PC-3 (cell line): ENCODE measurements around the gene GBA2. TPM values are rescaled to one million over a fixed set of nuclear protein-coding genes. Genes with fewer than 3 reads are reported as not detected.

ENCODE experiments used
- ATAC-seq: fragments of 200-7000 bp; cut with Tn5 transposase; 2 replicates; pipeline ENCODE4 v1.9.1; 2020; ENCODE audit warnings: mild to moderate bottlenecking, moderate library complexity
- BruUV-seq: library from RNA; stranded (reverse); fragments of 400-500 nt; replicated peaks from 2 replicates; lab custom pipeline; 2021; lab: Mats Ljungman, UMichigan
- CTCF ChIA-PET: fragments of 300-600 bp; sonication (Branson Sonifier 250); formaldehyde crosslinking; loops from one replicate; lab custom pipeline; 2022; ENCODE audit warnings: antibody characterized with exemption; lab: Charles Lee
- POLR2A ChIA-PET: fragments of 300-600 bp; sonication (Branson Sonifier 250); formaldehyde crosslinking; loops from one replicate; lab custom pipeline; 2022; ENCODE audit warnings: antibody characterized with exemption; ENCODE audit not compliant: unreplicated experiment; lab: Charles Lee
- DNase-seq: peaks from one replicate; pipeline ENCODE4 v3.0.0-alpha.2; 2015
- H2AFZ ChIP-seq: fragments of 300-600 bp; sonication (generic); 2 replicates; pipeline ENCODE4 v1.6.0; 2016; ENCODE audit warnings: antibody characterized with exemption, low read length
- H3F3A ChIP-seq: fragments of 300-600 bp; sonication (generic); one replicate; pipeline ENCODE4 v1.6.0; 2017; ENCODE audit warnings: antibody characterized with exemption, low read length, control low read depth, mild to moderate bottlenecking; ENCODE audit not compliant: unreplicated experiment
- H3K27ac ChIP-seq: fragments of 300-600 bp; sonication (generic); 2 replicates; pipeline ENCODE4 v1.5.1; 2016; ENCODE audit warnings: mild to moderate bottlenecking, low read length
- H3K27me3 ChIP-seq: fragments of 300-600 bp; sonication (generic); 2 replicates; pipeline ENCODE4 v1.6.1; 2016; ENCODE audit warnings: low read length, mixed read lengths
- H3K36me3 ChIP-seq: fragments of 300-600 bp; sonication (generic); 2 replicates; pipeline ENCODE4 v1.6.1; 2016; ENCODE audit warnings: low read depth, mixed run types, low read length, mixed read lengths
- H3K4me1 ChIP-seq: fragments of 300-600 bp; sonication (generic); 2 replicates; pipeline ENCODE4 v1.5.1; 2016; ENCODE audit warnings: low read length; ENCODE audit not compliant: insufficient read depth
- H3K4me2 ChIP-seq: fragments of 300-600 bp; sonication (generic); 2 replicates; pipeline ENCODE4 v1.6.0; 2016; ENCODE audit warnings: low read length
- H3K4me3 ChIP-seq: fragments of 300-600 bp; sonication (generic); 2 replicates; pipeline ENCODE4 v1.5.1; 2016; ENCODE audit warnings: mild to moderate bottlenecking, low read length, mixed read lengths
- H3K79me2 ChIP-seq: fragments of 300-600 bp; sonication (generic); 2 replicates; pipeline ENCODE4 v1.6.1; 2017; ENCODE audit warnings: low read length, mixed read lengths
- H3K9ac ChIP-seq: fragments of 300-600 bp; sonication (generic); 2 replicates; pipeline ENCODE4 v1.6.0; 2016; ENCODE audit warnings: mild to moderate bottlenecking, low read length
- H3K9me2 ChIP-seq: fragments of 300-600 bp; sonication (generic); replicated peaks from 2 replicates; pipeline ENCODE4 v1.6.1; 2016; ENCODE audit warnings: mixed run types, low read length, mixed read lengths
- H3K9me3 ChIP-seq: fragments of 300-600 bp; sonication (generic); 2 replicates; pipeline ENCODE4 v1.6.1; 2016; ENCODE audit warnings: low read length, mixed read lengths
- H4K20me1 ChIP-seq: fragments of 300-600 bp; sonication (generic); 2 replicates; pipeline ENCODE4 v1.6.1; 2016; ENCODE audit warnings: low read length, mixed read lengths
- CTCF ChIP-seq: fragments of 300-600 bp; sonication (generic); conservative IDR thresholded peaks from 2 replicates; pipeline ENCODE4 v1.5.1; 2017; ENCODE audit warnings: antibody characterized with exemption, low read depth, mild to moderate bottlenecking, low read length
- EZH2 ChIP-seq: fragments of 300-600 bp; sonication (generic); IDR thresholded peaks from one replicate; pipeline ENCODE4 v1.6.1; 2017; ENCODE audit warnings: antibody characterized with exemption, mild to moderate bottlenecking, low read length; ENCODE audit not compliant: unreplicated experiment
- EZH2phosphoT487 ChIP-seq: fragments of 300-600 bp; sonication (generic); IDR thresholded peaks from 2 replicates; pipeline ENCODE4 v1.6.1; 2018; ENCODE audit warnings: mild to moderate bottlenecking, antibody characterized with exemption, low read length, borderline replicate concordance
- intact Hi-C: fragments of 100-400 bp; cut with micrococcal nuclease; formaldehyde crosslinking; loops from 2 replicates; pipeline ENCODE4 v1.9.0; 2023
- total RNA-seq: library from RNA; depleted of rRNA; stranded (reverse); fragments of >200 nt; gene quantifications from 2 replicates; pipeline ENCODE4 v1.2.3, GENCODE V29; 2014

Gene GBA2
- total RNA-seq, 1 experiment from 2014 or later = 81.7 TPM

DNA sequence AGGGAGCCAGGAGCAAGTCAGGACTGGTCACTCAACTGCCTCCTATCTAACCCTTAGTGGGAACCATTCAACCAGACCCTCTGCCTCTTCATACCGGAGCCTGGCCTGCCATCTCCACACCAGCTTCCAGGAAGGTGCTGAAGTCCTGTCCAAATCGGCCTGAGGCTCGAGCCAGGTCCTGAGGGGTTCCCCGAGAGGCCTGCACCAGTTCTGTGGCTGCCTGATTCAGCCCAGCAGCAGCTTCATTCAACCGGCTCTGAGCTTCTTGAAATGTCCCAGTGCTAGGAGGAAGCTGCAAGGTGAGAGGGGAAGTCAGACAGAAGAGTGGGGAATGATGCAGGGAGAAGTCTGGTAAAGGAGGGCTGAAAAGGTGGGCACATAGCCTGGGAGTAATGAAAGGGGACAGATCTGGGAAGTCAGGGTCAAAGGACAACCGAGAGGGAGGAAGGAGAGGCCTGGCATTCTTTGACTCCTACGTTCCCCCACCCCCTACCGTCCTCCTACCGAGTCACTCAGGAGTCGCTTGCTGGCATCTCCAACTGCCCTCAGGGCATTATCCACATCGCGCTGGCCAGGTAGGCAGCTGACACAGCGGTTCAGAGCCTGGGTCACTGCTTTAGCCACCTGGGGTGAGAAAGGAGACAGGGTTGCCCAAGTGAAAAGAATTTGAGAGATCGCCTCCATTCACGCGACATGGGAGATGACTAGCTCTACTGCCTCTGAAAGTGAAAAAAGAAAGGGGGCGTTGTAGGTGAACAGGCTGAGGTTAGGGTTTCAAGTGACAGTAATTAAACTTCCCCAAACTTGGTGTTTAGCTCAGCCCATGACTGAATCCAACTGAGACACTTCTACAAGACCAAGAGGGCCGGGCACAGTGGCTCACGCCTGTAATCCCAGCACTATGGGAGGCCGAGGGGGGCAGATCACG is 37.3 kb downstream of the GBA2 start:
- Histone ChIP-seq H3K27ac (no peak overlapping the region), H3K27me3 (no peaks in the 10 kb centered on the region), H3K4me2 (no peak overlapping the region), H4K20me1 (no peaks in the 10 kb centered on the region), H3K4me1 (no peaks in the 10 kb centered on the region), H3K9me3 (no peaks in the 10 kb centered on the region), H3K36me3 (peaks cover 49% of the 10 kb centered on the region), H3F3A (no peaks in the 10 kb centered on the region), H3K9ac (no peak overlapping the region), H3K79me2 (no peaks in the 10 kb centered on the region), H3K4me3 (no peak overlapping the region), H3K9me2 (no peaks in the 10 kb centered on the region), H2AFZ (no peak overlapping the region)
- ChIA-PET CTCF (no interaction called here), POLR2A (no interaction called here)
- TF ChIP-seq EZH2phosphoT487 = no peak
- TF ChIP-seq EZH2 = no peak
- TF ChIP-seq CTCF = no peak
- DNase-seq (peak; percentile 49), ATAC-seq (0 out of 2 replicates have a peak, but pooled peaks have one; percentile 22)
- no TSS peak for BruUV-seq
- intact Hi-C loops = no loop called here

DNA sequence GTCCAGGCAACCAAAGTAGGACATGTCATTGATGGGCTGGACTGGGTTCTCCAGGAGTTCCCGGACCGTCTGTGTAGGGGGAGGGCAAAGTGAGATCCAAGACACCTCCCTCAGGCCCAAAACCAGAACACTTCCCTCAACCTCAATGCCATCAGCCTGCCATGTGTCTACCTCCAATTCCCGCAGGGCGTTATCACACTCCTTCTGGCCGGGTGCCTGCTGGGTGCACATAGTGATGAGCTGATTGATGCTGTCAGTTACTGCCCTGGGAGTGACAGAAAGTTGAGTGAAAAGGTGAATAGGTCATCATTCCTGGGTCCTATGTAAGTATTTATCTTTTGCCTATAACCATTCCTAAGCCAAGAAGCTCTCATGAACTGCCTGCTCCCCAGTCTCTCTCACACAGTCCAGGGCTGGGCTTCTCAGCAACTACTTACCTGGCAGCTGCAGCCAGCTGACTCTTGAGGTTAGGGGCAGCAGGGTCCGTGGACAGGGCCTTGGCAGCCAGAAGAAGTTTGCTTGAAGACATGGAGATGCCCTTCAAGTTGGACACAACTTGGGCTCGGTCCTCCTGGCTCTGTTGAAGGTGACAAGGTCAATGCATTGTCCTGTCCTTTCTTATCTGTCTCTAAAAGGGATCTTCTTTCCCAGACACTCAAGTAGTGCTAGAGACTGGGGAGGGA is 38.1 kb downstream of the GBA2 start:
- Histone ChIP-seq H3K79me2 (no peaks in the 10 kb centered on the region), H2AFZ (no peak overlapping the region), H3K27ac (no peak overlapping the region), H3K36me3 (peaks cover 52% of the 10 kb centered on the region), H3K4me2 (no peak overlapping the region), H4K20me1 (no peaks in the 10 kb centered on the region), H3K9me2 (no peaks in the 10 kb centered on the region), H3K27me3 (no peaks in the 10 kb centered on the region), H3K9ac (no peak overlapping the region), H3K4me3 (no peak overlapping the region), H3K9me3 (no peaks in the 10 kb centered on the region), H3K4me1 (no peaks in the 10 kb centered on the region), H3F3A (no peaks in the 10 kb centered on the region)
- ATAC-seq (no peak), DNase-seq (no peak)
- no peak for TF ChIP-seq EZH2phosphoT487
- no peak for TF ChIP-seq CTCF
- TF ChIP-seq EZH2 = no peak
- intact Hi-C loops = no loop called here
- TSS peak; percentile 36 for BruUV-seq
- ChIA-PET POLR2A (no interaction called here), CTCF (interaction anchor here (0.6 kb wide), 1 partner anchor 53 kb away, joined by 3 read pairs; the partner anchor contains the start of gene CCDC107)
